Sigmoid colon (tissue), 7 donors: ENCODE data around the gene KRTAP4-12. TPM values are rescaled to one million over a fixed set of nuclear protein-coding genes. Genes with fewer than 3 reads are reported as not detected.
"Not testable (repeated sequence)": the region's sequence is repeated elsewhere in the genome, so short reads cannot be mapped to it uniquely, and the experiment has no call there.

Experiments used
- DNase-seq: peaks from one replicate; pipeline ENCODE4 v3.0.0-alpha.2; 2019
- H3K27ac ChIP-seq, 4 donors: fragments of 200-600 bp; sonication (generic); one replicate each; pipeline ENCODE4 v1.5.1; 2016 to 2019; ENCODE audit warnings: mild to moderate bottlenecking in 1 of 4
- H3K27me3 ChIP-seq, 3 donors: fragments of 200-600 bp; sonication (generic); one replicate each; pipeline ENCODE4 v1.5.1; 2019; ENCODE audit warnings: mild to moderate bottlenecking in 1 of 3
- H3K36me3 ChIP-seq, 4 donors: fragments of 200-600 bp; sonication (generic); one replicate each; pipeline ENCODE4 v1.5.1; 2016 to 2019
- H3K4me1 ChIP-seq, 4 donors: fragments of 200-600 bp; sonication (generic); one replicate each; pipeline ENCODE4 v1.5.1; 2017 to 2019
- H3K4me3 ChIP-seq, 4 donors: fragments of 200-600 bp; sonication (generic); one replicate each; pipeline ENCODE4 v1.5.1; 2017 to 2019; ENCODE audit warnings: mild to moderate bottlenecking in 2 of 4, moderate library complexity in 1 of 4
- H3K9me3 ChIP-seq, 4 donors: fragments of 200-600 bp in 3 of 4; sonication (generic) in 3 of 4; one replicate each; pipeline versions ENCODE4 v1.5.1 to v1.6.1; 2013 to 2019
- EP300 ChIP-seq, 4 donors: sonication (generic); formaldehyde crosslinking; IDR thresholded peaks; one replicate each; pipeline ENCODE4 v1.6.1; 2017; ENCODE audit warnings: antibody characterized with exemption in 4 of 4
- POLR2A ChIP-seq, 2 donors: fragments of 450-650 bp; IDR thresholded peaks; one replicate each; pipeline ENCODE4 v1.6.1; 2016; ENCODE audit warnings: antibody characterized with exemption in 2 of 2, mild to moderate bottlenecking in 2 of 2, moderate library complexity in 2 of 2
- POLR2AphosphoS5 ChIP-seq, 4 donors: sonication (generic); formaldehyde crosslinking; IDR thresholded peaks; one replicate each; pipeline ENCODE4 v1.6.1; 2017; ENCODE audit warnings: antibody characterized with exemption in 4 of 4
- WGBS, 2 donors: extraction: QIAGEN DNeasy Blood & Tissue Kit; methylation state at CpG; one replicate each; pipeline ENCODE4 v1.1.7; 2013; 5-methylcytosine and 5-hydroxymethylcytosine counted together
- intact Hi-C: fragments of 100-400 bp; cut with DNase I; formaldehyde crosslinking; loops from one replicate; pipeline ENCODE4 v1.15.1; 2023
- polyA plus RNA-seq, 3 donors: library from polyadenylated mRNA; stranded (reverse); fragments of 200-250 nt; gene quantifications; one replicate each; pipeline ENCODE4 v1.2.3, GENCODE V29; 2013
- total RNA-seq, 4 donors: library from RNA; depleted of rRNA; stranded (reverse); fragments of >200 nt; gene quantifications; one replicate each; pipeline ENCODE4 v1.1.0, GENCODE V29; 2016
- TF ChIP-seq, protein P1 (sequence below), 4 experiments: fragments of 450-650 bp in 3 of 4; fragments of 200-600 bp in 1 of 4; IDR thresholded peaks; one replicate each; pipeline ENCODE4 v1.5.1; 2016 to 2019; ENCODE audit warnings: antibody characterized with exemption in 4 of 4, mild to moderate bottlenecking in 3 of 4, moderate library complexity in 2 of 4
- donor health status: healthy with polysubstance abuse.
- donor health status: Bipolar disorder and iron deficiency.
- donor health status: healthy.

The KRTAP4-12 gene
- not detected for total RNA-seq
- not detected for polyA plus RNA-seq

DNA sequence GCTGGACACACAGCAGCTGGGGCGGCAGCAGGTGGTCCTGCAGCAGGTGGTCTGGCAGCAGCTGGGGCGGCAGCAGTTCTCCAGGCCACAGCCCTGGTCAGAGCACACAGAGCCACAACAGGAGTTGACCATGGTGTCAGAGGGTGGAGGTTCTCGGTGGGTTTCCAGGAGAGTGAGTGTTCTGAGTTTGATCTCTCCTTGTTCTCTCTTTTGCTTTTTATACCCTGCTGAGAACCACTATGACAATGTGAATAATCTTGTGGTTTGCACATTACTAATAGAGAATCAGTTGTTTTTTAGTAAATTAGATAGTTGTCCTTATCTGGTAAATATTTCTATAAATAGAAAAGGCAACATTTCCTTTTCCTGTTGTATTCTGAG, at the start of gene KRTAP4-12:
Gene KRTAP4-12, minus strand, starts transcription at position 192 of the 381 bp plus-strand sequence. Its CDS starts 60 bp downstream, at position 132.
- H3K36me3 ChIP-seq, DNase-seq, H3K4me1 ChIP-seq, intact Hi-C loops, H3K9me3 ChIP-seq, H3K27ac ChIP-seq, H3K27me3 ChIP-seq, H3K4me3 ChIP-seq: not testable (repeated sequence)
- 72 to 82% methylated on average over 3 of the region's 3 CpGs for WGBS, 2 donors

DNA sequence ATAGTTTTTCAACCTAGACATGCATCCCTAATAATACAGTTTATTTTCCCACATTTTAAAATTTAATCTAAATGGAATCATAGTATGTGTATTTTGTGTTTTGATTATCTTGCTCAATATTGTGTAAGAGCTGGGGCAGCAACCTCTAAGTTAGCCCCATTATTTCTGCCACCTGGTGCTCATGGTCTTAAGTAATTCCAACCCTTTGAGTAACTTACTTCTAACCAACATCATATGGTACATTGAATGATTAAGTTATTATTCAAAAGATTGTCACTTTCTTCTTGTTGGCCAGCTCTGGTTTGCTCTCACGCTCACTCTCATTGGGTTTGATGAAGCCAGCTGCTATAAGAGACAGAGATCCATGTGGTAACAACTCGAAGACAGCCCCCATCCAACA, 47.9 kb upstream of the KRTAP4-12 start:
- intact Hi-C loops = no loop called here
- WGBS, 2 donors = 85 to 87% methylated on average over 2 of the region's 2 CpGs
- Histone ChIP-seq H3K4me3 (no peak overlapping the region), H3K9me3 (no peaks in the 10 kb centered on the region), H3K36me3 (no peaks in the 10 kb centered on the region), H3K27me3 (no peaks in the 10 kb centered on the region), H3K4me1 (no peaks in the 10 kb centered on the region), H3K27ac (no peak overlapping the region)
- TF ChIP-seq POLR2A (IDR thresholded peaks at IDR 0.05) (no peak), POLR2AphosphoS5 (IDR thresholded peaks at IDR 0.05) (no peak), EP300 (IDR thresholded peaks at IDR 0.05) (no peak)
- TF ChIP-seq, protein P1, sequence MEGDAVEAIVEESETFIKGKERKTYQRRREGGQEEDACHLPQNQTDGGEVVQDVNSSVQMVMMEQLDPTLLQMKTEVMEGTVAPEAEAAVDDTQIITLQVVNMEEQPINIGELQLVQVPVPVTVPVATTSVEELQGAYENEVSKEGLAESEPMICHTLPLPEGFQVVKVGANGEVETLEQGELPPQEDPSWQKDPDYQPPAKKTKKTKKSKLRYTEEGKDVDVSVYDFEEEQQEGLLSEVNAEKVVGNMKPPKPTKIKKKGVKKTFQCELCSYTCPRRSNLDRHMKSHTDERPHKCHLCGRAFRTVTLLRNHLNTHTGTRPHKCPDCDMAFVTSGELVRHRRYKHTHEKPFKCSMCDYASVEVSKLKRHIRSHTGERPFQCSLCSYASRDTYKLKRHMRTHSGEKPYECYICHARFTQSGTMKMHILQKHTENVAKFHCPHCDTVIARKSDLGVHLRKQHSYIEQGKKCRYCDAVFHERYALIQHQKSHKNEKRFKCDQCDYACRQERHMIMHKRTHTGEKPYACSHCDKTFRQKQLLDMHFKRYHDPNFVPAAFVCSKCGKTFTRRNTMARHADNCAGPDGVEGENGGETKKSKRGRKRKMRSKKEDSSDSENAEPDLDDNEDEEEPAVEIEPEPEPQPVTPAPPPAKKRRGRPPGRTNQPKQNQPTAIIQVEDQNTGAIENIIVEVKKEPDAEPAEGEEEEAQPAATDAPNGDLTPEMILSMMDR (IDR thresholded peaks at IDR 0.05) = no peak
- DNase-seq = no peak

DNA sequence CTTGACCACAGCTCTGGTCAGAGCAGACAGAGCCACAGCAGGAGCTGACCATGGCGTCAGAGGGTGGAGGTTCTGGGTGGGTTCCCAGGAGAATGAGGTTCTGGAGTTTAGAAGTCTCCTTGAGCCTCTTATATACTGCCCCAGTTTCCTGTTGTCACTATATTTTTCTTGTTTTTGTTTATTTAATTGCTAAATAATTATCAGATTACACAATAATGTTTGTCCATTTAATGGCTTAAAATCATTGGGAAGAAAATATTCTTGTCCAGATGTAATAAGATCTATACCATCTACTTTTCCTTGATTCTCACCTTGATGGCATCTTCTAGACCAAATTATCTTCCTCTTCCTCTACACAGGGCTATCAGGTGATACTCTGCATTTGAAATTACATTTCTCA, 44.1 kb upstream of the KRTAP4-12 start, which contains the start of gene KRTAP4-3:
Gene KRTAP4-3, minus strand, starts transcription at position 101 of the 400 bp plus-strand sequence. Its CDS starts 49 bp downstream, at position 52.
- TF ChIP-seq EP300 (IDR thresholded peaks at IDR 0.05) (no peak), POLR2A (IDR thresholded peaks at IDR 0.05) (no peak), POLR2AphosphoS5 (IDR thresholded peaks at IDR 0.05) (no peak)
- TF ChIP-seq, protein P1 (IDR thresholded peaks at IDR 0.05) = no peak
- 76 to 82% methylated on average over 1 of the region's 1 CpG for WGBS, 2 donors
- intact Hi-C loops = no loop called here
- DNase-seq = no peak
- Histone ChIP-seq H3K4me1 (no peaks in the 10 kb centered on the region), H3K27me3 (no peaks in the 10 kb centered on the region), H3K4me3 (no peak within 1 kb of the TSS), H3K36me3 (no peaks in the 10 kb centered on the region), H3K27ac (no peak within 1 kb of the TSS), H3K9me3 (no peaks in the 10 kb centered on the region)

DNA sequence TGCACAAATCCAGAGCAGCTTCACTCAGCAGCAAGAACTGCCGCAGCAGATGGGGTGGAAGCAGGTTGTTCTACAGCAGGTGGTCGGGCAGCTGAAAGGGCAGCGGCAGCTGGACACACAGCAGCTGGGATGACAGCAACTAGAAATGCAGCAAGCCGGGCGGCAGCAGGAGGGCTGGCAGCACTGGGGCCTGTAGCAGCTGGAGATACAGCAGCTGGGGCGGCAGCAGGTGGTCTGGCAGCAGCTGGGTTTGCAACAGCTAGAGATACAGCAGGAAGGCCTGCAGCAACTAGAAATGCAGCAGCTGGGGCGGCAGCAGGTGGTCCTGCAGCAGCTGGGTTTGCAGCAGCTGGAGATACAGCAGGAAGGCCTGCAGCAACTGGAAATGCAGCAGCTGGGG, 43.6 kb upstream of the KRTAP4-12 start:
- intact Hi-C loops = no loop called here
- H3K4me1 ChIP-seq = no peaks in the 10 kb centered on the region
- H3K4me3 ChIP-seq = no peak overlapping the region
- WGBS, 2 donors = 88 to 89% methylated on average over 7 of the region's 7 CpGs
- H3K27ac ChIP-seq = no peak overlapping the region
- no peaks in the 10 kb centered on the region for H3K36me3 ChIP-seq
- DNase-seq = no peak
- H3K9me3 ChIP-seq = no peaks in the 10 kb centered on the region
- no peaks in the 10 kb centered on the region for H3K27me3 ChIP-seq
- TF ChIP-seq EP300 (IDR thresholded peaks at IDR 0.05) (no peak), POLR2AphosphoS5 (IDR thresholded peaks at IDR 0.05) (no peak), POLR2A (IDR thresholded peaks at IDR 0.05) (no peak)
- TF ChIP-seq, protein P1 (IDR thresholded peaks at IDR 0.05) = no peak

DNA sequence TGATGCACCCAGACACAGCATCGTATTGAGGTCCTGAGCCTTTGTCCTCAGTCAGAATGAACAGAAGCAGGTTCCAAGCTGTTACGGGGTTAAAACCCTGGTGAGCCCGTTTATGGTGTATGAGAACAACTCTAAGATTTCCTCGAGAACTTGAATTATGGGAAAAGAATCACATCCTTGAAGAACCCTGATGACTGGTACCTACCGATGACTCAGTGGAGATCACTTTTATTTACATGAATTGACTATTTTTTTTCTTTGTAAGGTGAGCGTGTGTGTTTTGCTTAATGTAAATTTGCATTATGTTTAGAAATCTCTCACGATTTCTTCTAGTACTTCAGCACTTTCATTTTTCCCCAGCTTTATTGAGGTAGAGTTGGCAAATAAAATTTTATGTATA, 39.8 kb upstream of the KRTAP4-12 start:
- WGBS, 2 donors = 44 to 71% methylated on average over 7 of the region's 7 CpGs
- intact Hi-C loops = no loop called here

More for the DNA sequence above, 39.8 kb upstream of the KRTAP4-12 start:
- TF ChIP-seq POLR2A (IDR thresholded peaks at IDR 0.05) (no peak), POLR2AphosphoS5 (IDR thresholded peaks at IDR 0.05) (no peak), EP300 (IDR thresholded peaks at IDR 0.05) (no peak)
- TF ChIP-seq, protein P1 (IDR thresholded peaks at IDR 0.05) = no peak
- no peak overlapping the region for H3K27ac ChIP-seq
- no peaks in the 10 kb centered on the region for H3K9me3 ChIP-seq
- H3K4me3 ChIP-seq = no peak overlapping the region
- DNase-seq = no peak
- H3K36me3 ChIP-seq = no peaks in the 10 kb centered on the region
- peaks cover 0 to 5% (median 0%) of the 10 kb centered on the region in 3 donors for H3K27me3 ChIP-seq
- no peaks in the 10 kb centered on the region for H3K4me1 ChIP-seq
